GM12878 (cell line): ENCODE measurements around the gene CYB5R3. TPM values are rescaled to one million over a fixed set of nuclear protein-coding genes. Genes with fewer than 3 reads are reported as not detected.

ENCODE experiments used
- ATAC-seq: fragments of 200-7000 bp; cut with Tn5 transposase; 3 replicates; pipeline ENCODE4 v1.9.1; 2020; ENCODE audit warnings: mild to moderate bottlenecking, moderate library complexity
- BruUV-seq: library from RNA; stranded (reverse); fragments of 400-500 nt; replicated peaks from 2 replicates; lab custom pipeline; 2021; lab: Mats Ljungman, UMichigan
- CTCF ChIA-PET: fragments of 300-600 bp; sonication (Branson Sonifier 250); formaldehyde crosslinking; extraction: SDS; loops from one replicate; lab custom pipeline; 2021; ENCODE audit warnings: inconsistent platforms; lab: Yijun Ruan, JAX
- POLR2A ChIA-PET: fragments of 350-600 bp; formaldehyde crosslinking; extraction: SDS; loops from one replicate; lab custom pipeline; 2021; ENCODE audit warnings: inconsistent platforms; lab: Charles Lee
- RAD21 ChIA-PET: fragments of 300-600 bp; sonication (Branson Sonifier 250); formaldehyde crosslinking; loops from one replicate; lab custom pipeline; 2023; ENCODE audit warnings: antibody characterized with exemption; ENCODE audit not compliant: unreplicated experiment; lab: Charles Lee
- SMC1A ChIA-PET: fragments of 300-600 bp; sonication (Branson Sonifier 250); formaldehyde crosslinking; loops from one replicate; lab custom pipeline; 2023; ENCODE audit not compliant: unreplicated experiment, uncharacterized antibody; lab: Charles Lee
- DNase-seq: peaks from one replicate; pipeline ENCODE4 v3.0.0-alpha.2; 2011; ENCODE audit warnings: low read depth, low spot score
- FAIRE-seq: peaks from 3 replicates; lab custom pipeline; 2011; peaks lifted over from hg19 to GRCh38; lab: Jason Lieb, UNC
- H2AFZ ChIP-seq: 2 replicates; pipeline ENCODE4 v1.6.0; 2011; ENCODE audit warnings: low read depth, low read length, control low read depth; ENCODE audit not compliant: control insufficient read depth
- H3K27ac ChIP-seq: 2 replicates; pipeline ENCODE4 v1.5.1; 2011; ENCODE audit warnings: control low read depth; ENCODE audit not compliant: control insufficient read depth, insufficient read depth
- H3K27me3 ChIP-seq, 2 experiments: replicated peaks in 1 of 2; 2 replicates each; pipeline versions ENCODE4 v1.6.0 to v1.6.1; 2011; ENCODE audit warnings: low read length in 1 of 2; ENCODE audit not compliant: control insufficient read depth in 2 of 2, insufficient read depth in 2 of 2
- H3K36me3 ChIP-seq, 2 experiments: 2 replicates each; pipeline ENCODE4 v1.5.1; 2011; ENCODE audit warnings: low read length in 1 of 2; ENCODE audit not compliant: control insufficient read depth in 2 of 2, insufficient read depth in 2 of 2
- H3K4me1 ChIP-seq: 2 replicates; pipeline ENCODE4 v1.6.1; 2011; ENCODE audit warnings: mild to moderate bottlenecking, low read length, moderate library complexity, mixed read lengths; ENCODE audit not compliant: control insufficient read depth, insufficient read depth
- H3K4me2 ChIP-seq: 2 replicates; pipeline ENCODE4 v1.6.0; 2011; ENCODE audit warnings: control low read depth; ENCODE audit not compliant: control insufficient read depth, insufficient read depth
- H3K4me3 ChIP-seq: fragments of 200-600 bp; sonication (generic); 2 replicates; pipeline ENCODE4 v1.5.1; 2016
- H3K79me2 ChIP-seq: 2 replicates; pipeline ENCODE4 v1.6.0; 2011; ENCODE audit warnings: low read length; ENCODE audit not compliant: control insufficient read depth, insufficient read depth
- H3K9ac ChIP-seq: 2 replicates; pipeline ENCODE4 v1.8.0; 2011; ENCODE audit warnings: low read length, control low read depth, mixed read lengths; ENCODE audit not compliant: control insufficient read depth, insufficient read depth
- H3K9me3 ChIP-seq: replicated peaks from 3 replicates; pipeline ENCODE4 v1.5.1; 2011; ENCODE audit warnings: mild to moderate bottlenecking, low read length; ENCODE audit not compliant: control insufficient read depth, insufficient read depth
- H4K20me1 ChIP-seq: 2 replicates; pipeline ENCODE4 v1.6.0; 2011; ENCODE audit not compliant: control insufficient read depth, insufficient read depth
- KDM1A ChIP-seq: fragments of 200-600 bp; sonication (generic); IDR thresholded peaks from 2 replicates; pipeline ENCODE4 v1.6.1; 2016; ENCODE audit warnings: borderline replicate concordance
- MTA2 ChIP-seq: fragments of 450-650 bp; IDR thresholded peaks from 2 replicates; pipeline ENCODE4 v1.6.1; 2016; ENCODE audit warnings: low read depth, mild to moderate bottlenecking, moderate library complexity
- NFXL1 ChIP-seq: fragments of 450-650 bp; IDR thresholded peaks from 2 replicates; pipeline ENCODE4 v1.6.1; 2017; ENCODE audit warnings: antibody characterized with exemption, mild to moderate bottlenecking, borderline replicate concordance
- STAT3 ChIP-seq: IDR thresholded peaks from 2 replicates; pipeline ENCODE4 v1.6.1; 2011; ENCODE audit warnings: low read depth, low read length, improper control_type of control experiment
- WGBS: methylation state at CpG from one replicate; pipeline ENCODE4 v1.1.6; 2016; ENCODE audit warnings: low lambda C conversion rate; ENCODE audit not compliant: insufficient replicate concordance, insufficient coverage; ENCODE audit errors: missing lambda C conversion rate; 5-methylcytosine and 5-hydroxymethylcytosine counted together
- in situ Hi-C: fragments of 300-500 bp; cut with MboI; formaldehyde crosslinking; loops from 9 replicates; pipeline ENCODE4 v1.14.3; 2018; ENCODE audit warnings: mixed read lengths
- intact Hi-C: fragments of 100-400 bp; cut with micrococcal nuclease; formaldehyde crosslinking; loops from one replicate; pipeline ENCODE4 v1.14.2; 2022; ENCODE audit not compliant: unreplicated experiment
- polyA plus RNA-seq, 11 experiments: library from polyadenylated mRNA; depleted of rRNA in 4 of 11; unstranded in 6 of 11; stranded (reverse) in 5 of 11; fragments of >200 nt; fragmentation: Nextera tagmentation in 4 of 11; fragmentation: Illumina TruSeq in 1 of 11; extraction: Ambion mirVana in 4 of 11; extraction: Trizol in 1 of 11; gene quantifications; 1 replicate in 1 of 11; 2 replicates in 10 of 11; pipeline versions ENCODE4 v1.2.1 to v1.2.3, GENCODE V29; 2011 to 2016; ENCODE audit warnings: inconsistent platforms in 2 of 11, missing spikeins in 2 of 11, low read depth in 1 of 11
- total RNA-seq, 4 experiments: library from RNA; depleted of rRNA in 3 of 4; stranded (reverse); fragments of >200 nt in 3 of 4; fragmentation: Illumina TruSeq in 1 of 4; extraction: Trizol in 1 of 4; gene quantifications; 2 replicates each; pipeline versions ENCODE4 v1.2.1 to v1.2.3, GENCODE V29; 2013 to 2021
- TF ChIP-seq, protein P1 (sequence below): IDR thresholded peaks from 2 replicates; pipeline ENCODE4 v1.6.1; 2011; ENCODE audit warnings: borderline replicate concordance, low read depth, mild to moderate bottlenecking, moderate library complexity, mixed read lengths, low read length; ENCODE audit not compliant: insufficient read depth; ENCODE audit errors: extremely low read length
- TF ChIP-seq, protein P2 (sequence below): IDR thresholded peaks from 2 replicates; pipeline ENCODE4 v1.6.1; 2011; ENCODE audit warnings: borderline replicate concordance, low read depth, mild to moderate bottlenecking, moderate library complexity, low read length; ENCODE audit not compliant: insufficient read depth, poor library complexity, severe bottlenecking

The CYB5R3 gene
- total and polyA plus RNA-seq, 10 of the 15 experiments (the other 5 are each of a cell fraction or from before 2014, with no cell fraction given): 2.0 to 119 (median 67.8) TPM

- no peak overlapping the region for H3K4me2 ChIP-seq
- DNase-seq: no peak
- H3K79me2 ChIP-seq: no peaks in the 10 kb centered on the region
- ChIA-PET RAD21 (no interaction called here), SMC1A (no interaction called here), CTCF (interaction anchor here (0.6 to 2.1 kb wide), 4 partner anchors 9 to 241 kb away, joined by 3 to 5 read pairs (median 3); no protein-coding TSS in a partner anchor), POLR2A (interaction anchor here (1.3 kb wide), 1 partner anchor 29 kb away, joined by 5 read pairs; no protein-coding TSS in a partner anchor)
- no peak for ATAC-seq
- intact Hi-C loops: no loop called here
- WGBS: 96% methylated on average over 7 of the region's 7 CpGs
- no peak overlapping the region for H3K27ac ChIP-seq
- peaks cover 11 to 36% of the 10 kb centered on the region in 2 experiments; a peak in 3 of 4 replicates for H3K36me3 ChIP-seq
- in situ Hi-C loops: no loop called here
- H3K4me1 ChIP-seq: peaks cover 8% of the 10 kb centered on the region
- H2AFZ ChIP-seq: no peak overlapping the region
- H3K27me3 ChIP-seq: no peaks in the 10 kb centered on the region
- H3K4me3 ChIP-seq: no peak overlapping the region
- no peak overlapping the region for H3K9ac ChIP-seq
- H3K9me3 ChIP-seq: no peaks in the 10 kb centered on the region
- TF ChIP-seq STAT3 (no peak), MTA2 (no peak), NFXL1 (no peak), KDM1A (no peak)
- TF ChIP-seq, protein P1, sequence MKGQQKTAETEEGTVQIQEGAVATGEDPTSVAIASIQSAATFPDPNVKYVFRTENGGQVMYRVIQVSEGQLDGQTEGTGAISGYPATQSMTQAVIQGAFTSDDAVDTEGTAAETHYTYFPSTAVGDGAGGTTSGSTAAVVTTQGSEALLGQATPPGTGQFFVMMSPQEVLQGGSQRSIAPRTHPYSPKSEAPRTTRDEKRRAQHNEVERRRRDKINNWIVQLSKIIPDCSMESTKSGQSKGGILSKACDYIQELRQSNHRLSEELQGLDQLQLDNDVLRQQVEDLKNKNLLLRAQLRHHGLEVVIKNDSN: no peak
- TF ChIP-seq, protein P2, sequence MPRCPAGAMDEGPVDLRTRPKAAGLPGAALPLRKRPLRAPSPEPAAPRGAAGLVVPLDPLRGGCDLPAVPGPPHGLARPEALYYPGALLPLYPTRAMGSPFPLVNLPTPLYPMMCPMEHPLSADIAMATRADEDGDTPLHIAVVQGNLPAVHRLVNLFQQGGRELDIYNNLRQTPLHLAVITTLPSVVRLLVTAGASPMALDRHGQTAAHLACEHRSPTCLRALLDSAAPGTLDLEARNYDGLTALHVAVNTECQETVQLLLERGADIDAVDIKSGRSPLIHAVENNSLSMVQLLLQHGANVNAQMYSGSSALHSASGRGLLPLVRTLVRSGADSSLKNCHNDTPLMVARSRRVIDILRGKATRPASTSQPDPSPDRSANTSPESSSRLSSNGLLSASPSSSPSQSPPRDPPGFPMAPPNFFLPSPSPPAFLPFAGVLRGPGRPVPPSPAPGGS: no peak
- TF ChIP-seq, all 136 proteins: peak for 0
- FAIRE-seq: no peak
- no peaks in the 10 kb centered on the region; the same call in none of the 2 replicates for H4K20me1 ChIP-seq
- no TSS peak for BruUV-seq
These were observed 22.8 kb downstream of the CYB5R3 start for GRCh38 chr22:42626431-42626830.
